Adrenal gland (tissue), 5 donors: ENCODE data around the gene LRRC57.

Experiments used
- POLR2A ChIP-seq, 2 donors: fragments of 450-650 bp; IDR thresholded peaks; one replicate each; pipeline ENCODE4 v1.6.1; 2017; ENCODE audit warnings: antibody characterized with exemption in 2 of 2, mild to moderate bottlenecking in 2 of 2, moderate library complexity in 1 of 2
- TF ChIP-seq, protein P1 (sequence below), 6 experiments: fragments of 450-650 bp in 4 of 6; fragments of 200-600 bp in 2 of 6; sonication (generic) in 1 of 6; IDR thresholded peaks; 1 replicate in 5 of 6; 2 replicates in 1 of 6; pipeline versions ENCODE4 v1.5.1 to v1.8.0; 2016 to 2021; ENCODE audit warnings: antibody characterized with exemption in 6 of 6, mild to moderate bottlenecking in 2 of 6, moderate library complexity in 1 of 6
- donor health status: DM: no; HTN: no; CAD: no.

DNA sequence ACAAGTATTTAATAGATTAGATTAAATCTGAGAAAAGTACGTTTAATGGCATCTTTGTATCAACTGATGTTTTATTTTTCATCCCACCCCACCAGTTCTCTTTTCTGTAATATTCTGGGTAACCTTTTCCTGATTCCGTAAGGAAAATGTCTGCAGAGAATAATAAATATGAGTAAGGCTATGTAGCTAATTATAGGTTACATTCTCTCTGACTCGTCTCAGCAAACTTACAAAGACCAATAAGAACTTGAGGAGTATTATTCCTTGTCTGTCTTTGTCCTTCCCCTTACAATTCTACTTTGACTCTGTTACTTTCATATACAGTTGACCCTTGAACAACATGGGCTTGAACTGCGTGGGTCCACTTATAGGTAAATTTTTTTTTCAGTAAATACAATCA is 41.1 kb downstream of the LRRC57 start:
- TF ChIP-seq, protein P1, sequence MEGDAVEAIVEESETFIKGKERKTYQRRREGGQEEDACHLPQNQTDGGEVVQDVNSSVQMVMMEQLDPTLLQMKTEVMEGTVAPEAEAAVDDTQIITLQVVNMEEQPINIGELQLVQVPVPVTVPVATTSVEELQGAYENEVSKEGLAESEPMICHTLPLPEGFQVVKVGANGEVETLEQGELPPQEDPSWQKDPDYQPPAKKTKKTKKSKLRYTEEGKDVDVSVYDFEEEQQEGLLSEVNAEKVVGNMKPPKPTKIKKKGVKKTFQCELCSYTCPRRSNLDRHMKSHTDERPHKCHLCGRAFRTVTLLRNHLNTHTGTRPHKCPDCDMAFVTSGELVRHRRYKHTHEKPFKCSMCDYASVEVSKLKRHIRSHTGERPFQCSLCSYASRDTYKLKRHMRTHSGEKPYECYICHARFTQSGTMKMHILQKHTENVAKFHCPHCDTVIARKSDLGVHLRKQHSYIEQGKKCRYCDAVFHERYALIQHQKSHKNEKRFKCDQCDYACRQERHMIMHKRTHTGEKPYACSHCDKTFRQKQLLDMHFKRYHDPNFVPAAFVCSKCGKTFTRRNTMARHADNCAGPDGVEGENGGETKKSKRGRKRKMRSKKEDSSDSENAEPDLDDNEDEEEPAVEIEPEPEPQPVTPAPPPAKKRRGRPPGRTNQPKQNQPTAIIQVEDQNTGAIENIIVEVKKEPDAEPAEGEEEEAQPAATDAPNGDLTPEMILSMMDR (IDR thresholded peaks at IDR 0.05) = no peak
- TF ChIP-seq POLR2A (IDR thresholded peaks at IDR 0.05) = no peak
